Liver (tissue), 9 donors: ENCODE data around the gene DKC1. TPM values are rescaled to one million over a fixed set of nuclear protein-coding genes. Genes with fewer than 3 reads are reported as not detected.

ENCODE experiments used
- DNase-seq: peaks from one replicate; pipeline ENCODE4 v3.0.0-alpha.2; 2017; ENCODE audit warnings: low spot score
- H3K27ac ChIP-seq, 2 donors: one replicate each; pipeline ENCODE4 v1.7.0; 2013; ENCODE audit warnings: inconsistent platforms in 2 of 2, low read length in 2 of 2, control low read depth in 1 of 2, low read depth in 1 of 2, mild to moderate bottlenecking in 1 of 2
- H3K27me3 ChIP-seq, 4 donors: one replicate each; pipeline versions ENCODE4 v1.6.1 to v1.7.0; 2013; ENCODE audit warnings: low read length in 3 of 4, inconsistent platforms in 1 of 4, mild to moderate bottlenecking in 1 of 4, moderate library complexity in 1 of 4; ENCODE audit not compliant: control insufficient read depth in 4 of 4, insufficient read depth in 4 of 4
- H3K36me3 ChIP-seq, 4 donors: one replicate each; pipeline versions ENCODE4 v1.6.1 to v1.7.0; 2013; ENCODE audit warnings: low read length in 3 of 4, mild to moderate bottlenecking in 3 of 4, low read depth in 1 of 4, moderate library complexity in 1 of 4; ENCODE audit not compliant: control insufficient read depth in 4 of 4, insufficient read depth in 3 of 4
- H3K4me1 ChIP-seq, 4 donors: one replicate each; pipeline versions ENCODE4 v1.6.1 to v1.7.0; 2013; ENCODE audit warnings: low read length in 3 of 4, mild to moderate bottlenecking in 3 of 4, moderate library complexity in 1 of 4; ENCODE audit not compliant: control insufficient read depth in 4 of 4, insufficient read depth in 4 of 4
- H3K4me3 ChIP-seq, 3 donors: one replicate each; pipeline versions ENCODE4 v1.6.1 to v1.7.0; 2013; ENCODE audit warnings: low read length in 3 of 3, control low read depth in 1 of 3, low read depth in 1 of 3, mild to moderate bottlenecking in 1 of 3
- H3K9ac ChIP-seq, 2 donors: one replicate each; pipeline ENCODE4 v1.7.0; 2013; ENCODE audit warnings: low read length in 2 of 2, mild to moderate bottlenecking in 2 of 2, moderate library complexity in 2 of 2, control low read depth in 1 of 2, low read depth in 1 of 2
- H3K9me3 ChIP-seq, 4 donors: one replicate each; pipeline versions ENCODE4 v1.6.1 to v1.7.0; 2013; ENCODE audit warnings: low read length in 3 of 4; ENCODE audit not compliant: control insufficient read depth in 4 of 4
- EGR1 ChIP-seq, 2 donors: IDR thresholded peaks; 2 replicates each; pipeline ENCODE4 v1.6.1; 2016 to 2018; ENCODE audit warnings: antibody characterized with exemption in 2 of 2, low read depth in 2 of 2
- FOXA1 ChIP-seq: IDR thresholded peaks from 2 replicates; pipeline ENCODE4 v1.6.1; 2016; ENCODE audit warnings: antibody characterized with exemption
- FOXA2 ChIP-seq: IDR thresholded peaks from 2 replicates; pipeline ENCODE4 v1.6.1; 2016; ENCODE audit warnings: antibody characterized with exemption
- GABPA ChIP-seq, 2 donors: IDR thresholded peaks in 1 of 2; conservative IDR thresholded peaks in 1 of 2; 2 replicates each; pipeline ENCODE4 v1.6.1; 2016; ENCODE audit warnings: antibody characterized with exemption in 2 of 2, mild to moderate bottlenecking in 1 of 2, moderate library complexity in 1 of 2
- HNF4A ChIP-seq, 2 donors: conservative IDR thresholded peaks; 2 replicates each; pipeline ENCODE4 v1.6.1; 2016; ENCODE audit warnings: antibody characterized with exemption in 2 of 2, mild to moderate bottlenecking in 2 of 2
- HNF4G ChIP-seq: IDR thresholded peaks from 2 replicates; pipeline ENCODE4 v1.6.1; 2016; ENCODE audit warnings: antibody characterized with exemption
- JUND ChIP-seq, 2 donors: IDR thresholded peaks; 2 replicates each; pipeline ENCODE4 v1.6.1; 2016; ENCODE audit warnings: antibody characterized with exemption in 2 of 2
- NR2F2 ChIP-seq: IDR thresholded peaks from 2 replicates; pipeline ENCODE4 v1.6.1; 2016; ENCODE audit warnings: antibody characterized with exemption
- RXRA ChIP-seq, 2 donors: IDR thresholded peaks; 2 replicates each; pipeline ENCODE4 v1.6.1; 2017 to 2018; ENCODE audit warnings: antibody characterized with exemption in 2 of 2, mild to moderate bottlenecking in 1 of 2
- YY1 ChIP-seq: IDR thresholded peaks from 2 replicates; pipeline ENCODE4 v1.6.1; 2016; ENCODE audit warnings: antibody characterized with exemption, mild to moderate bottlenecking
- WGBS: extraction: QIAGEN DNeasy Blood & Tissue Kit; methylation state at CpG from one replicate; pipeline ENCODE4 v1.1.7; 2013; 5-methylcytosine and 5-hydroxymethylcytosine counted together
- polyA plus RNA-seq, 2 donors: library from polyadenylated mRNA; stranded (reverse) in 1 of 2; unstranded in 1 of 2; fragments of 200-250 nt in 1 of 2; fragments of >200 nt in 1 of 2; fragmentation: Nextera tagmentation in 1 of 2; extraction: Ambion mirVana in 1 of 2; gene quantifications; one replicate each; pipeline versions ENCODE4 v1.2.1 to v1.2.3, GENCODE V29; 2013 to 2015
- total RNA-seq, 2 donors: library from RNA; depleted of rRNA; stranded (reverse); fragments of >200 nt; gene quantifications; one replicate each; pipeline ENCODE4 v1.2.3, GENCODE V29; 2014
- TF ChIP-seq, protein P1 (sequence below): IDR thresholded peaks from 2 replicates; pipeline ENCODE4 v1.6.1; 2016; ENCODE audit warnings: antibody characterized with exemption, mild to moderate bottlenecking
- TF ChIP-seq, protein P2 (sequence below): IDR thresholded peaks from 2 replicates; pipeline ENCODE4 v1.6.1; 2016; ENCODE audit warnings: antibody characterized with exemption
- TF ChIP-seq, protein P3 (sequence below): fragments of 150-350 bp; IDR thresholded peaks from 2 replicates; pipeline ENCODE4 v1.5.1; 2017; ENCODE audit warnings: improper control_type of control experiment, low read depth, low read length; ENCODE audit not compliant: missing input control
- TF ChIP-seq, protein P4 (sequence below): IDR thresholded peaks from 2 replicates; pipeline ENCODE4 v1.6.1; 2016; ENCODE audit warnings: antibody characterized with exemption
- donor health status: healthy.
- donor health status: healthy.
- donor health status: healthy.
- donor health status: healthy.
- donor health status: healthy.

DKC1 gene
- total and polyA plus RNA-seq, 4 donors: 14.0 to 21.9 (median 16.5) TPM

DNA sequence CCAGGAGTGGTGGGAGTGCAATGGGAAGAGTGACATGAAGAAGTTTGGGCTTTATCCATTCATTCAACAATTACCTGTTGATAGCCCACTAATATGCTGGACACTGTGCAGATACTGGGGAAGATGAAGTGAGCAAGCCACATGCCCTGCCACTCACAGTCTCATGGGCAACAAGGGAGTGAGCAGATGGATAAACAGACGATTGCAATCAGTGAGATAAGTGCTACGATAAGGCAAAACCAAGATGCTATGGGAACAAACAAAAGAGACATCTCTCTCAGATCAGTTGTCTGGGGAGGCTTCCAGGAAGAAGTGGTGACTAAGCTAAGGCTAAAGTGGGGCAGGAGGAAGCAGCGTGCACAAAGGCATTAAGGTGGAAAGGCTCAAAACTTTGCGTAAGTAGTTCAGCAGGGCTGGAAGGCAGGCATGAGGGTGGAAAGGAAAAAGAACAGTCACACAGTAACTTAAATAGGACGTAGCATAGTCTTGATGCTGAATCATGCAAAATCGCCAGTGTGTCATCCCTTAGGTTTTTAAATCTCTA, 43.5 kb upstream of the DKC1 start:
- Histone ChIP-seq H3K36me3 (no peaks in the 10 kb centered on the region), H3K9ac (no peak overlapping the region), H3K9me3 (no peaks in the 10 kb centered on the region), H3K27me3 (no peaks in the 10 kb centered on the region), H3K27ac (peak overlapping the region in 1 of 2 donors; percentile 54), H3K4me3 (no peak overlapping the region), H3K4me1 (no peaks in the 10 kb centered on the region)
- no peak for DNase-seq
- TF ChIP-seq HNF4G (no peak), EGR1 (IDR thresholded peaks at IDR 0.05; ENCODE audit: low read depth in 2 of 2) (no peak), FOXA1 (no peak), RXRA (IDR thresholded peaks at IDR 0.05) (no peak), NR2F2 (no peak), YY1 (no peak)
- TF ChIP-seq, protein P1, sequence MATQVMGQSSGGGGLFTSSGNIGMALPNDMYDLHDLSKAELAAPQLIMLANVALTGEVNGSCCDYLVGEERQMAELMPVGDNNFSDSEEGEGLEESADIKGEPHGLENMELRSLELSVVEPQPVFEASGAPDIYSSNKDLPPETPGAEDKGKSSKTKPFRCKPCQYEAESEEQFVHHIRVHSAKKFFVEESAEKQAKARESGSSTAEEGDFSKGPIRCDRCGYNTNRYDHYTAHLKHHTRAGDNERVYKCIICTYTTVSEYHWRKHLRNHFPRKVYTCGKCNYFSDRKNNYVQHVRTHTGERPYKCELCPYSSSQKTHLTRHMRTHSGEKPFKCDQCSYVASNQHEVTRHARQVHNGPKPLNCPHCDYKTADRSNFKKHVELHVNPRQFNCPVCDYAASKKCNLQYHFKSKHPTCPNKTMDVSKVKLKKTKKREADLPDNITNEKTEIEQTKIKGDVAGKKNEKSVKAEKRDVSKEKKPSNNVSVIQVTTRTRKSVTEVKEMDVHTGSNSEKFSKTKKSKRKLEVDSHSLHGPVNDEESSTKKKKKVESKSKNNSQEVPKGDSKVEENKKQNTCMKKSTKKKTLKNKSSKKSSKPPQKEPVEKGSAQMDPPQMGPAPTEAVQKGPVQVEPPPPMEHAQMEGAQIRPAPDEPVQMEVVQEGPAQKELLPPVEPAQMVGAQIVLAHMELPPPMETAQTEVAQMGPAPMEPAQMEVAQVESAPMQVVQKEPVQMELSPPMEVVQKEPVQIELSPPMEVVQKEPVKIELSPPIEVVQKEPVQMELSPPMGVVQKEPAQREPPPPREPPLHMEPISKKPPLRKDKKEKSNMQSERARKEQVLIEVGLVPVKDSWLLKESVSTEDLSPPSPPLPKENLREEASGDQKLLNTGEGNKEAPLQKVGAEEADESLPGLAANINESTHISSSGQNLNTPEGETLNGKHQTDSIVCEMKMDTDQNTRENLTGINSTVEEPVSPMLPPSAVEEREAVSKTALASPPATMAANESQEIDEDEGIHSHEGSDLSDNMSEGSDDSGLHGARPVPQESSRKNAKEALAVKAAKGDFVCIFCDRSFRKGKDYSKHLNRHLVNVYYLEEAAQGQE: no peak
- TF ChIP-seq, protein P2, sequence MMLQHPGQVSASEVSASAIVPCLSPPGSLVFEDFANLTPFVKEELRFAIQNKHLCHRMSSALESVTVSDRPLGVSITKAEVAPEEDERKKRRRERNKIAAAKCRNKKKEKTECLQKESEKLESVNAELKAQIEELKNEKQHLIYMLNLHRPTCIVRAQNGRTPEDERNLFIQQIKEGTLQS: no peak
- TF ChIP-seq, protein P3, sequence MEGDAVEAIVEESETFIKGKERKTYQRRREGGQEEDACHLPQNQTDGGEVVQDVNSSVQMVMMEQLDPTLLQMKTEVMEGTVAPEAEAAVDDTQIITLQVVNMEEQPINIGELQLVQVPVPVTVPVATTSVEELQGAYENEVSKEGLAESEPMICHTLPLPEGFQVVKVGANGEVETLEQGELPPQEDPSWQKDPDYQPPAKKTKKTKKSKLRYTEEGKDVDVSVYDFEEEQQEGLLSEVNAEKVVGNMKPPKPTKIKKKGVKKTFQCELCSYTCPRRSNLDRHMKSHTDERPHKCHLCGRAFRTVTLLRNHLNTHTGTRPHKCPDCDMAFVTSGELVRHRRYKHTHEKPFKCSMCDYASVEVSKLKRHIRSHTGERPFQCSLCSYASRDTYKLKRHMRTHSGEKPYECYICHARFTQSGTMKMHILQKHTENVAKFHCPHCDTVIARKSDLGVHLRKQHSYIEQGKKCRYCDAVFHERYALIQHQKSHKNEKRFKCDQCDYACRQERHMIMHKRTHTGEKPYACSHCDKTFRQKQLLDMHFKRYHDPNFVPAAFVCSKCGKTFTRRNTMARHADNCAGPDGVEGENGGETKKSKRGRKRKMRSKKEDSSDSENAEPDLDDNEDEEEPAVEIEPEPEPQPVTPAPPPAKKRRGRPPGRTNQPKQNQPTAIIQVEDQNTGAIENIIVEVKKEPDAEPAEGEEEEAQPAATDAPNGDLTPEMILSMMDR: no peak
- TF ChIP-seq, protein P4, sequence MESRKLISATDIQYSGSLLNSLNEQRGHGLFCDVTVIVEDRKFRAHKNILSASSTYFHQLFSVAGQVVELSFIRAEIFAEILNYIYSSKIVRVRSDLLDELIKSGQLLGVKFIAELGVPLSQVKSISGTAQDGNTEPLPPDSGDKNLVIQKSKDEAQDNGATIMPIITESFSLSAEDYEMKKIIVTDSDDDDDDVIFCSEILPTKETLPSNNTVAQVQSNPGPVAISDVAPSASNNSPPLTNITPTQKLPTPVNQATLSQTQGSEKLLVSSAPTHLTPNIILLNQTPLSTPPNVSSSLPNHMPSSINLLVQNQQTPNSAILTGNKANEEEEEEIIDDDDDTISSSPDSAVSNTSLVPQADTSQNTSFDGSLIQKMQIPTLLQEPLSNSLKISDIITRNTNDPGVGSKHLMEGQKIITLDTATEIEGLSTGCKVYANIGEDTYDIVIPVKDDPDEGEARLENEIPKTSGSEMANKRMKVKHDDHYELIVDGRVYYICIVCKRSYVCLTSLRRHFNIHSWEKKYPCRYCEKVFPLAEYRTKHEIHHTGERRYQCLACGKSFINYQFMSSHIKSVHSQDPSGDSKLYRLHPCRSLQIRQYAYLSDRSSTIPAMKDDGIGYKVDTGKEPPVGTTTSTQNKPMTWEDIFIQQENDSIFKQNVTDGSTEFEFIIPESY: no peak
- 70% methylated on average over 6 of the region's 6 CpGs for WGBS

DNA sequence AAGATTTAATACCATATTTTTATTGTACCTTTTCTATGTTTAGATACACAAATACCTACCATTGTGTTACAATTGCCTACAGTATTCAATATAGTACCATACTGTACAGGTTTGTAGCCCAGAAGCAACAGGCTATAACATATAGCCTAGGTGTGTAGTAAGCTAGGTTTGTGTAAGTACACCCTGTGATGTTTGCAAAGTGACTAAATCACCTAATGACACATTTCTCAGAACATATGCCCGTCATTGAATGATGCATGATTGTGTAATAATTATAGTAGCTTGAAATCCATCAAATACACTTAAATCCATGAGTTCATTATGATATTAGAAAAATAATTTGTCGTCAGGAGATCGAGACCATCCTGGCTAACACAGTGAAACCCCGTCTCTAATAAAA, 42.6 kb upstream of the DKC1 start:
- DNase-seq: no peak
- WGBS: 69% methylated on average over 4 of the region's 4 CpGs
- Histone ChIP-seq H3K27ac (no peak overlapping the region), H3K36me3 (no peaks in the 10 kb centered on the region), H3K9me3 (no peaks in the 10 kb centered on the region), H3K27me3 (no peaks in the 10 kb centered on the region), H3K4me3 (no peak overlapping the region), H3K9ac (no peak overlapping the region), H3K4me1 (no peaks in the 10 kb centered on the region)
- TF ChIP-seq EGR1 (IDR thresholded peaks at IDR 0.05; ENCODE audit: low read depth in 2 of 2) (no peak), FOXA2 (no peak), HNF4A (conservative IDR thresholded peaks at IDR 0.05) (no peak), GABPA (IDR thresholded peaks at IDR 0.05 in 1 of 2, conservative IDR thresholded peaks at IDR 0.05 in 1 of 2) (no peak), JUND (IDR thresholded peaks at IDR 0.05) (no peak), FOXA1 (no peak)
- TF ChIP-seq, protein P4: no peak
